Progenitor cell of endocrine pancreas (in vitro differentiated cells): Measurements from ENCODE around the gene SEC61B. TPM values are rescaled to one million over a fixed set of nuclear protein-coding genes. Genes with fewer than 3 reads are reported as not detected.

ENCODE experiments used
- DNase-seq: peaks from one replicate; pipeline ENCODE4 v3.0.0; 2021; ENCODE audit warnings: low spot score; ENCODE audit not compliant: unreplicated experiment
- H3K27ac Mint-ChIP-seq: 2 replicates; pipeline ENCODE4 v1.8.0; 2021; ENCODE audit warnings: mild to moderate bottlenecking, moderate library complexity, mixed read lengths
- H3K27me3 Mint-ChIP-seq: 2 replicates; pipeline ENCODE4 v1.8.0; 2021; ENCODE audit warnings: mixed read lengths
- H3K36me3 Mint-ChIP-seq: 2 replicates; pipeline ENCODE4 v1.8.0; 2022; ENCODE audit warnings: mixed read lengths; ENCODE audit not compliant: insufficient read depth
- H3K4me1 Mint-ChIP-seq: 2 replicates; pipeline ENCODE4 v1.8.0; 2021; ENCODE audit warnings: low read depth, mixed read lengths
- H3K4me3 Mint-ChIP-seq: 2 replicates; pipeline ENCODE4 v1.8.0; 2021; ENCODE audit warnings: low read depth, mild to moderate bottlenecking, moderate library complexity, mixed read lengths
- H3K9me3 Mint-ChIP-seq: 2 replicates; pipeline ENCODE4 v1.8.0; 2021; ENCODE audit warnings: low read depth, mixed read lengths
- CTCF ChIP-seq: fragments of 200-600 bp; sonication (generic); IDR thresholded peaks from one replicate; pipeline ENCODE4 v1.5.0; 2021; ENCODE audit warnings: antibody characterized with exemption, mild to moderate bottlenecking; ENCODE audit not compliant: unreplicated experiment
- total RNA-seq: library from RNA; stranded (reverse); gene quantifications from 2 replicates; pipeline ENCODE4 v1.2.1, GENCODE V29; 2021

SEC61B gene
- total RNA-seq, 1 donor from 2014 or later, result 153 TPM

GRCh38 chr9:99201603-99202002 is 20.5 kb upstream of the SEC61B start:
- Mint-ChIP-seq H3K4me1 (no peaks in the 10 kb centered on the region), H3K9me3 (peaks cover 1% of the 10 kb centered on the region), H3K4me3 (no peak overlapping the region), H3K27me3 (no peaks in the 10 kb centered on the region), H3K27ac (no peak overlapping the region), H3K36me3 (peaks cover 8% of the 10 kb centered on the region)
- no peak for DNase-seq
- no peak for TF ChIP-seq CTCF

GRCh38 chr9:99210572-99210971 is 11.5 kb upstream of the SEC61B start:
- peaks cover 1% of the 10 kb centered on the region for H3K4me1 Mint-ChIP-seq
- H3K27ac Mint-ChIP-seq, result no peak overlapping the region
- peaks cover 24% of the 10 kb centered on the region for H3K36me3 Mint-ChIP-seq
- H3K9me3 Mint-ChIP-seq, result peaks cover 20% of the 10 kb centered on the region
- TF ChIP-seq CTCF, result no peak
- no peak overlapping the region for H3K4me3 Mint-ChIP-seq
- H3K27me3 Mint-ChIP-seq, result no peaks in the 10 kb centered on the region
- no peak for DNase-seq

- peak; percentile 24 for TF ChIP-seq CTCF
- Mint-ChIP-seq H3K27ac (no peak overlapping the region), H3K9me3 (peaks cover 18% of the 10 kb centered on the region), H3K4me1 (peaks cover 1% of the 10 kb centered on the region), H3K27me3 (no peaks in the 10 kb centered on the region), H3K4me3 (no peak overlapping the region), H3K36me3 (peaks cover 20% of the 10 kb centered on the region)
- no peak for DNase-seq
These were observed 10.3 kb upstream of the SEC61B start for GRCh38 chr9:99211746-99212145.

GRCh38 chr9:99213197-99213596 is 8.9 kb upstream of the SEC61B start:
- Mint-ChIP-seq H3K36me3 (peaks cover 14% of the 10 kb centered on the region), H3K4me1 (peaks cover 1% of the 10 kb centered on the region), H3K27me3 (no peaks in the 10 kb centered on the region), H3K4me3 (no peak overlapping the region), H3K27ac (no peak overlapping the region), H3K9me3 (peaks cover 6% of the 10 kb centered on the region)
- DNase-seq, result no peak
- TF ChIP-seq CTCF, result no peak

GRCh38 chr9:99216073-99216472 is 6.0 kb upstream of the SEC61B start:
- Mint-ChIP-seq H3K4me1 (peaks cover 17% of the 10 kb centered on the region), H3K9me3 (no peaks in the 10 kb centered on the region), H3K4me3 (no peak overlapping the region), H3K27ac (no peak overlapping the region), H3K36me3 (peaks cover 11% of the 10 kb centered on the region), H3K27me3 (no peaks in the 10 kb centered on the region)
- no peak for TF ChIP-seq CTCF
- DNase-seq, result no peak
